ENCODE data around the gene GRIK3. TPM values are rescaled to one million over a fixed set of nuclear protein-coding genes. Genes with fewer than 3 reads are reported as not detected.

GRIK3 gene
- total RNA-seq, 2 donors from 2014 or later: not detected

DNA sequence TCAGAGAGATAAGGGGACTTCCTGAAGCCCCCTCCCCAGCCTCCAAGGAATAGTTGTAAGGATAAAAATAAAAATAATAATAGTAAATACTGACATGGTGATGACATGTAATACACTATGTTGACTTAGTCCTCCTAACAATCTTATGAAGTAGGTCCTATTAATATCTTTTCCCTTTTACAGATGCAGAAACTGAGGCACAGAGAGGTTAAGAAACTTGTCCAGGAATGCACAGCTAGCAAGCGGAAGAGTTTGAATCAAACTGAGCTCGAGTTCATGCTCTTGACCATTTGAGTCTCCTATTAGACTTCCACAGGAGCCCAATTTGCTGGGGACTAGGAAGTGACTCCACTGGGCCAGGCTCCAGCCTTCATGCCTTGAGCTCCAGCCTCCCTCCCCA is 194.8 kb downstream of the GRIK3 start:
- ATAC-seq (no peak), DNase-seq (ENCODE audit: low spot score) (no peak)
- no peaks in the 10 kb centered on the region for H3K36me3 Mint-ChIP-seq
- H3K4me1 Mint-ChIP-seq (ENCODE audit: low read depth in 2 of 2): no peaks in the 10 kb centered on the region
- H3K27ac Mint-ChIP-seq: no peak overlapping the region
- no peak overlapping the region for H3K4me3 Mint-ChIP-seq
- no peaks in the 10 kb centered on the region for H3K9me3 Mint-ChIP-seq
- H3K27me3 Mint-ChIP-seq: peaks cover 9 to 15% of the 10 kb centered on the region in 2 donors

DNA sequence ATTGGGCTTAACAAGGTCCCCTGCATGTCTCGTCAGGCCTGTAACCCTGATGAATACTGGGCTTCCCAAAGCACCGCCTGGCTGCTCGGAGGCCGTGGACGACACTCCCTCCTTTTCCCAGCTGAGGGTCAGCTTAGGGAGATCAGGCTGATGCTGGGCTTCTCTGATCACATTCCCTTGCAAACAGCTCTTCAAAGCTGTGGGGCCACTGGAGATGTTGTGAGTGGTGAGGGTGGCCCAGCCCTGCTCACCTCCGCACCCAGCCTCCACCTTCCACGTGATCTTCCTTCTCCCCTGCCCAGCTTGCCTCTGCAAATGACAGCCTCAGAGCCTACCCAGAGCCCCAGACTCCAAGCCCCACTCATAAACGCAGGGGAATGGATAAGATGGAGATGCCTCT is 195.4 kb downstream of the GRIK3 start:
- no peak for ATAC-seq
- H3K4me1 Mint-ChIP-seq (ENCODE audit: low read depth in 2 of 2): no peaks in the 10 kb centered on the region
- no peaks in the 10 kb centered on the region for H3K36me3 Mint-ChIP-seq
- peaks cover 9 to 15% of the 10 kb centered on the region in 2 donors for H3K27me3 Mint-ChIP-seq
- no peak for DNase-seq (ENCODE audit: low spot score)
- H3K9me3 Mint-ChIP-seq: no peaks in the 10 kb centered on the region
- H3K27ac Mint-ChIP-seq: no peak overlapping the region
- no peak overlapping the region for H3K4me3 Mint-ChIP-seq

DNA sequence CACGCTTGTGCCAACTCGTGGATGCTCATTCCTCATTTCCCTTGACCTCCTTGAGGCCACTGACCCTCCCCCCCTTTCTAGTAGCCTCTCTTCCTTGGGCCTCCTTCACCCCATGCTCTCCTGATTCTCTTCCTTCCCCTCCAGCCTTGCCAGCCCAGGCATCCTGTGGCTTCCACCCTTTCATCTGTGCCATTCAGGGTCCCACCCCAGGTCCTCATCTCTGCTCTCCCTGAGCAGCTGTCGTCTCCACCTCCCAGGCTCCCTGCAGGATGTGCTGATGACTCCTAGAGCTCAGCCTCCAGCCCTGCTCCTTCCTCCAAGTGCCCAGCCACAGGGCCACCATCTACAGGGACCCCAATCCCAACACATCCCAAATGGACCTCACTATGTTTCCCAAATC is 197.4 kb downstream of the GRIK3 start:
- no peaks in the 10 kb centered on the region for H3K36me3 Mint-ChIP-seq
- DNase-seq (ENCODE audit: low spot score) (no peak), ATAC-seq (no peak)
- no peak overlapping the region for H3K4me3 Mint-ChIP-seq
- peaks cover 9 to 16% of the 10 kb centered on the region in 2 donors for H3K27me3 Mint-ChIP-seq
- H3K4me1 Mint-ChIP-seq (ENCODE audit: low read depth in 2 of 2): no peaks in the 10 kb centered on the region
- no peaks in the 10 kb centered on the region for H3K9me3 Mint-ChIP-seq
- H3K27ac Mint-ChIP-seq: no peak overlapping the region

DNA sequence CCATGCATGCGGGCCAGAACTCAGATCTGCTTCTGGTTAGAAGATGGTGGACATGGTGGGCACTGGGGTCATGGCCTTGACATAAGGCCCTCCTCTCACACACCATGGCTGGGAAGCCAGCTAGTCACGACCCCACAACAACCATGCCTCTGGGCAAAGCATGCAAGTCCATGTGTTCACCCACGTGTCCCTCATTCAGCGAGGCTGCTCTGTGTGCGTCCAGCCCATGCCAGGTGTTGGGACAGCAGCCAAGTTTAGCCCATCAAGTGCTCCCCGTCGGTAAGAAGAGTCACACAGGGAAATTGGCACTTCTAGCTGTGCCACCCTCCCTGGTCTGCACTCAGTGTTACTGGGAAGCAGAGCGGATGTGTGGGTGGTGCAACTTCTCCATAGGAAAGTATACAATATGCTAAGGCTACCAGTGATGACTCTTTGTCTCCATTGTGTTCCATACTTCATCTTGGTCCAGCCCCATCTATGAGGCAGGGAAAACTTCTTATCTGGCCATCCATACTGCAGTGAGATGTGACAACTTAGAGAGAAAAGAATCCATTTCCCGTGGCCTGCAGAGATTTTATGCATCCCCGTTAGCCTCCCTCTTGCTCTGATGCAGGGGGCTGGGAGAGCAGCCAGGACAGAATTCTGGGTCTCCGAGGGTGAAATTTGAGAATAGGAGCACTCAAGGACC is 198.0 kb downstream of the GRIK3 start:
- ATAC-seq: no peak
- no peak for DNase-seq (ENCODE audit: low spot score)
- no peaks in the 10 kb centered on the region for H3K4me1 Mint-ChIP-seq (ENCODE audit: low read depth in 2 of 2)
- H3K9me3 Mint-ChIP-seq: no peaks in the 10 kb centered on the region
- H3K27ac Mint-ChIP-seq: no peak overlapping the region
- H3K36me3 Mint-ChIP-seq: no peaks in the 10 kb centered on the region
- no peak overlapping the region for H3K4me3 Mint-ChIP-seq
- H3K27me3 Mint-ChIP-seq: peaks cover 4 to 22% of the 10 kb centered on the region in 2 donors

DNA sequence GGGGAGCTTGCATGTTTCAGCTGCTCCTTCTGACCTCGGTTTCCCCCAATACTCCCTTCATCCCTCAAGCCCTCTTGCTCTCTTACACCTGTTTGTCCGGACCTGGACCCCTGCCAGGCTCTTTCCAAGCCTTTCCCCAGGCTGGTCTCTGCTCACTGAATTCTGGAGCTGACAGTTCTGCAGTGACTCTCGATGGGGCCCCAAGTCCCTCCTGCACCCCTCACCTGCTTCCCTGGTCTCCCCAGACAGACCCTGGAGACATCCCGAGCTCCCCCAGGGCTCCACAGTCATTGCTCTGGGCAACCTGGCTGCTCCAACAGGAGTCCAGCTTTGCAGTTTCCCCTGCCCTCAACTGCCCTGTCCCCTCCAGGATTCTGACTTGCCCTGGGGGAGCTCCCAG is 198.6 kb downstream of the GRIK3 start:
- no peaks in the 10 kb centered on the region for H3K36me3 Mint-ChIP-seq
- H3K9me3 Mint-ChIP-seq: no peaks in the 10 kb centered on the region
- no peak overlapping the region for H3K27ac Mint-ChIP-seq
- no peak for DNase-seq (ENCODE audit: low spot score)
- no peaks in the 10 kb centered on the region for H3K4me1 Mint-ChIP-seq (ENCODE audit: low read depth in 2 of 2)
- no peak for ATAC-seq
- no peak overlapping the region for H3K4me3 Mint-ChIP-seq
- peaks cover 4 to 22% of the 10 kb centered on the region in 2 donors for H3K27me3 Mint-ChIP-seq

DNA sequence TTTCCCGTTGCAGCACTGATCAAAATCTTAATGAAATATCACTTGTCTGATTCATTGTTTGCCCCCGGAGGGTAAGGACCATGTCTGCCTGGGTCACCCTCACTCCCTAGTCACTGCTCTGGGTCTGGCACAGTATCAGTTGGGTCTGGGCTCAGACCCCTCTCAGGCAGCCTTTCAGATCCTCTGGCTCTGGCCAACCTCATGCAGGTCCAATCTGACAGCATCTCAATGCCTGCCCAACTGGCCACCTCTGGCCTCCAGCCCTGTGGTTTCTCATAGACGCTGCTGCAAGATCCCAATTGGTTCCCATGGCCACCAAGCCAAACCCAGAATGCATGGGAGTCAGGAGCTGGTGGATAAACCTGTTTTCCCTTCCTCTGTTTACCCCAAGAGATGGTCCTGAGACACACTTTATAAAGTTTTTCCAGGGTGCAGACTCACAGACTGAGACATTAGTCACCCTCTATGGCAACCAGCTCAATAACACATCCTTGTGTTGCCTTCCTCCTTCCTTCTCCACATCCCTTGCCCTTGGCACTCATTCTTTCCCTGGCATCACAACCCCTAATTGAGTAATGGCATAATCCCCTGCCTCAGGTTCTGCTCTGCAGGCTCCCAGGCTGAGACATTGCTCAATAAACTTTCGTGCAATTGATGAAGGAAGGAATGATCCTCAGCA is 199.2 kb downstream of the GRIK3 start:
- Mint-ChIP-seq H3K4me1 (ENCODE audit: low read depth in 2 of 2) (no peaks in the 10 kb centered on the region), H3K4me3 (no peak overlapping the region), H3K27ac (no peak overlapping the region), H3K27me3 (peaks cover 6 to 22% of the 10 kb centered on the region in 2 donors), H3K9me3 (no peaks in the 10 kb centered on the region), H3K36me3 (no peaks in the 10 kb centered on the region)
- DNase-seq (ENCODE audit: low spot score) (no peak), ATAC-seq (no peak)

DNA sequence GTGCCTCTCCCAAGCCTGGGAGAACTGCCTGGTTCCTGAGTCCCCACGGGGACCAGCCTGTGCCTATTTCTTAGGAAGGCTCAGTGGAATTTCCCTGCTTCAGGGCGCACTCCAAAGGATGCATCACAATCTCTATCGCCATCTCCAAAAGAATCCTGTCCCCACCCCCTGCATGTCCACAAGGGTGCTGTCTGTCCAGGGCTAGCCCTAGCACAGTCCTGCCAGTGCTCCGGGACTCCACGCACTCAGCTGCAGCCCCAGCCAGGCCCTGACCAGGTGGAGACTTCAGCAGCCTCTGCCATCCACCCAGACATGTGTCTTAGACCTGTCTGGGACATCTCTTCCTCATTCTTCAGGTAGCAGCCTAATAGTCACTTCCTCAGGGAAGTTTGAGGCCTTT is 199.7 kb downstream of the GRIK3 start:
- ATAC-seq (no peak), DNase-seq (ENCODE audit: low spot score) (no peak)
- H3K36me3 Mint-ChIP-seq: no peaks in the 10 kb centered on the region
- no peak overlapping the region for H3K27ac Mint-ChIP-seq
- peaks cover 11 to 22% of the 10 kb centered on the region in 2 donors for H3K27me3 Mint-ChIP-seq
- H3K4me1 Mint-ChIP-seq (ENCODE audit: low read depth in 2 of 2): no peaks in the 10 kb centered on the region
- no peaks in the 10 kb centered on the region for H3K9me3 Mint-ChIP-seq
- H3K4me3 Mint-ChIP-seq: no peak overlapping the region

DNA sequence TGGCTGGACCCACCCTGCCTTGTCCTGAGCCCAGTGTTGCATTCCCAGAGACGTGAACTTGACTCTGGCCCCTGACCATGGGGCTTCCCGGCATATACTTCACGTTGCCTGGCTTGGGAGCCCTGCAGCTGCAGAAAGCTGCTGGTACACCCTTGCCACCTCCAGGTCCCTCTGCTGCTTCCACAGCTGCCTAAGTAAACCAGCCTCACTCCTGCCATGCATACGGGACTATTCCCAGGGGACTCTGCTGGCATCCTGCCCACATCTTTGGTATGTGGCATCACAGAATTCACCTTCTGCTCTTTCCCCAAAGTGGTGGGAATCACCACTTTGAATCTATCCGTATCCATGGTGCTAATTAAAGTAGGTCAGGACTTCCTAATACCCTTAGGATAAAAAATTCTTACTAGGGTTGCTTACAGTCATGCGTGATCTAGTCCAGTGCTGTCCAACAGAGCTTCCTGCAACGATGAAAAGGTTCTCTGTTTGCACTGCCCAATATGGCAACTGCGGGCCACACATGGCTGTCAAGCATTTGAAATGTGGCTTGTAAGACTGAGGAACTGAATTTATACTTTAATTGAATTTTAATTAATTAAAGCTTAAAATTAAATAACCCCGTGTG is 203.0 kb downstream of the GRIK3 start:
- DNase-seq (ENCODE audit: low spot score) (no peak), ATAC-seq (no peak)
- Mint-ChIP-seq H3K27me3 (peaks cover 15 to 17% of the 10 kb centered on the region in 2 donors), H3K9me3 (no peaks in the 10 kb centered on the region), H3K27ac (no peak overlapping the region), H3K36me3 (no peaks in the 10 kb centered on the region), H3K4me3 (no peak overlapping the region), H3K4me1 (ENCODE audit: low read depth in 2 of 2) (no peaks in the 10 kb centered on the region)

DNA sequence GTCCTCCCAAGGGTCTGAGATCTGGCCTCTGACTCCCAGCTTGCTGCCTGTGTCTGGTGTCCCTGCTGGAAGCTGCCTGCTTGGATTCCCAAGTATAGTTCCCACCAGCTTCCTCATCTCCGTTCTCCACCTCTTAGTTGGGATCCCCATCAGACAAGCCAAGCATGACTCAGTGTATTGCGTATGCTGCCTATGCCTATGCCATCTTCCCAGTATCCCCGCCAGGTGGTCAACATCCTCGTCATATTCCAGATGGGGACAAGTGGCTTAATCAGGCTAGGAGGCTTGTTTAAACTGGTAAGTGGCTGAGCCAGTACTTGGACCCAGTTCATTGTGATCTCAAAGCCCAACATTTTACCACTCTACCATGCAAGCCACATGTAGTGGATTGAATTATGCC is 204.4 kb downstream of the GRIK3 start:
- DNase-seq (ENCODE audit: low spot score): no peak

DNA sequence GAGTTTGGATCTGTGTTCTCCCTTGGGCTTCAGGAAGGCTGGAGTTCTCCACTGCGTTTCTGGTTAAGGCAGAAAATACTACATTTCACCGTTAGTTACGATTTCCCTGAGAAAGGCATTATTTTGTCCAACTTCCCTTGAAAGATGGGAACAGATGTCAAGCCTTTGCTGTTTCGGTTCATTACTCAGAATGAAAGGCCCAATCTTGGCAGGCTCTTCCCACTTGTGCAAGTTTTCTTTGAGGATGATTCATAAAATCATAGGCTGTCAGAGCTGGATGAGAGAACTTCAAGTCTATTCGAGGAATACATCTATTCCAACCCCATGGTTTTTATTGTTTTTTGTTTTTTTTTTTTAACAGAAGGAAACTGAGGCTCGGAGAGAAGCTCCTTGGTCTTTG is 205.2 kb downstream of the GRIK3 start:
- DNase-seq (ENCODE audit: low spot score): no peak
- H3K36me3 Mint-ChIP-seq: no peaks in the 10 kb centered on the region
- H3K9me3 Mint-ChIP-seq: no peaks in the 10 kb centered on the region
- H3K27ac Mint-ChIP-seq: no peak overlapping the region
- peaks cover 13 to 15% of the 10 kb centered on the region in 2 donors for H3K27me3 Mint-ChIP-seq
- ATAC-seq: no peak
- H3K4me1 Mint-ChIP-seq (ENCODE audit: low read depth in 2 of 2): peaks cover 0 to 1% of the 10 kb centered on the region in 2 donors
- H3K4me3 Mint-ChIP-seq: no peak overlapping the region

More for the DNA sequence above, 204.4 kb downstream of the GRIK3 start:
- H3K27me3 Mint-ChIP-seq: peaks cover 13 to 15% of the 10 kb centered on the region in 2 donors
- no peak for ATAC-seq
- no peaks in the 10 kb centered on the region for H3K9me3 Mint-ChIP-seq
- H3K4me3 Mint-ChIP-seq: no peak overlapping the region
- no peaks in the 10 kb centered on the region for H3K36me3 Mint-ChIP-seq
- no peaks in the 10 kb centered on the region for H3K4me1 Mint-ChIP-seq (ENCODE audit: low read depth in 2 of 2)
- H3K27ac Mint-ChIP-seq: no peak overlapping the region

DNA sequence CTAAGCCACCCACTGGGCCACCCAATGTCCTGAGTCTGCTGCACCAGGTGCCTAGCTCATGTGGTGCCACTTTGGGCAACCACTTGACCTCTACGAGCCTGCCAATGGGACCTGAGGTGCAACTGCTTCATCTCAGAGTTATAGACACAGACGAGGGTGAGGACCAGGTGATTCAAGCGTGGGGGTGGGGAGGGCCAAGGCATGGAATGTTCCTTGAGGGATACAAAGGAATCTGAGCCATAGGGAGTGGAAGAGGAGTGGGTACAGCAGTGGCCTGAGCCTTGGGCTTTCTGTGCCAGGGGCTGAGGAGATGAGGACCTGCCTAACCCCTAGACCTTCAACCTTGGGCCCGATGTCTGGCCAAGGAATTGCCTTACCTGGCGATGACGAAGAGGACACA is 209.1 kb downstream of the GRIK3 start:
- Mint-ChIP-seq H3K9me3 (no peaks in the 10 kb centered on the region), H3K27ac (no peak overlapping the region), H3K27me3 (peaks cover 15 to 22% of the 10 kb centered on the region in 2 donors), H3K4me1 (ENCODE audit: low read depth in 2 of 2) (peaks cover 0 to 8% of the 10 kb centered on the region in 2 donors), H3K4me3 (no peak overlapping the region), H3K36me3 (no peaks in the 10 kb centered on the region)
- DNase-seq (ENCODE audit: low spot score) (no peak), ATAC-seq (no peak)

DNA sequence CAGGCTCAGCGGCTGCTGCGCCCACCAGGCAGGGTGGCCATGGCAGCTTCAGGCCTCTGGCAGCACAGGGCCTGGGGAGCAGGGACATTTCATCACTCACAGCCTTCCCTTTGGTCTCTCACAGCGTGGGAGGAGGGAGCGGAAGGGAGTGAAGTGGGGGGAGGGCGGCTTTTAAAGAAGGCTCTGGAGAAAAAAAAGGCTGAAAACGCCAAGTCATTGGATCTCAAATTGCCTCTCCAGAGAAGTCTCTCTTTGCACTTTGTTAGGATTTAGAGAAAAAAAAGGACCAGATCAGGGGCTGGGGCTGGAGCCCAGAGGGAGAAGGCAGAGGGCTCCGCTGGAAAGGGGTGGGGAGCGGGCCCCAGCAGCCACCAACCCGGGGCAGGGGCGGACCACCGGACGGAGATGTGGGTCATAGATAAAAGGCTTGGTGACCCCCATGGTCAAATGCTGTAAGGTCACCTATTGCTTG is 209.9 kb downstream of the GRIK3 start:
- Mint-ChIP-seq H3K36me3 (no peaks in the 10 kb centered on the region), H3K4me3 (no peak overlapping the region), H3K27me3 (peaks cover 15 to 16% of the 10 kb centered on the region in 2 donors), H3K4me1 (ENCODE audit: low read depth in 2 of 2) (peaks cover 0 to 8% of the 10 kb centered on the region in 2 donors), H3K27ac (no peak overlapping the region), H3K9me3 (no peaks in the 10 kb centered on the region)
- ATAC-seq (no peak), DNase-seq (ENCODE audit: low spot score) (no peak)

DNA sequence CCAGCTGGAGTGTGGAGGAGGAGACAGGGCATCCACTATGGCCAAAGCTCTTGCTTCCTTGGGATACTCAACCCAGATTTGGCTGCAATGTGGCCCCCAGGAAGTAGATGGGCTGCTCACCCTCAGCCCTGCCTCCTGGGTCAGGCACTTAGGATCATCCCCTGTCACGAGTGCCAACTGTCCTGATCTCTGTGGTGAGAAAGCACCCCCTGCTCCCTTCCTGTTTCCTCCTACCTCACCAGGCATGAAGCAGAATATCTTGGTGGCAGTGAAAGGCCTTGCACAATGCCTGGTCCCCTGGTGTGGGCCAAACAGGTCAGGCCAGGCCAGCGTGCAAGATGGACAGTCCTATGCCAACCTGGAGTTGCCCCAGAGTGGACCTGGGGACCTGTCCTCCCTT is 211.7 kb downstream of the GRIK3 start:
- no peak for DNase-seq (ENCODE audit: low spot score)
- no peak for ATAC-seq
- Mint-ChIP-seq H3K9me3 (no peaks in the 10 kb centered on the region), H3K36me3 (no peaks in the 10 kb centered on the region), H3K27ac (no peak overlapping the region), H3K4me1 (ENCODE audit: low read depth in 2 of 2) (peaks cover 0 to 8% of the 10 kb centered on the region in 2 donors), H3K27me3 (peaks cover 15% of the 10 kb centered on the region in 2 donors), H3K4me3 (no peak overlapping the region)

DNA sequence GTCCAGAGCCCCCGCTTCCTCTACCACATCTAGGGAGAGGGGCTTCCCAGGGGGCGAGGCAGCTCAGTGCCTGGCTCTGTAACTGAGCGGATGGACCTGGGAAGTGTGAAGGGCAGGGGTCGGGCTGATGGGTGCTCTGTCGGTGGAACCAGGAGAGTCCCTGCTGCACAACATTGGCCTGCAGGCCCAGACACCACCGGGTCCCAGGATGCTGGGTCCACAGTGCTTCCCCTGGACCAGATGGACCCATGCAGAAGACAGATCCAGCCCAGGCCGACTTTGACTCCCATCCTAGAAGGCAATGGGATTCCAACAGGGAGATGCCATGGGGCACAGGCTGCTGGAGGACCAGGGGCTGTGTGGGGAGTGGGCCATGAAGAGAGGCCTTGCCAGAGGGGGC is 212.9 kb downstream of the GRIK3 start:
- H3K27me3 Mint-ChIP-seq: peaks cover 8 to 11% of the 10 kb centered on the region in 2 donors
- H3K9me3 Mint-ChIP-seq: no peaks in the 10 kb centered on the region
- no peak overlapping the region for H3K27ac Mint-ChIP-seq
- no peak for DNase-seq (ENCODE audit: low spot score)
- H3K36me3 Mint-ChIP-seq: no peaks in the 10 kb centered on the region
- H3K4me3 Mint-ChIP-seq: no peak overlapping the region
- ATAC-seq: no peak
- H3K4me1 Mint-ChIP-seq (ENCODE audit: low read depth in 2 of 2): peaks cover 0 to 8% of the 10 kb centered on the region in 2 donors
